Measurements from ENCODE around the gene TYRP1.
"Not testable (repeated sequence)": the region's sequence is repeated elsewhere in the genome, so short reads cannot be mapped to it uniquely, and the experiment has no call there.

The TYRP1 gene, protein sequence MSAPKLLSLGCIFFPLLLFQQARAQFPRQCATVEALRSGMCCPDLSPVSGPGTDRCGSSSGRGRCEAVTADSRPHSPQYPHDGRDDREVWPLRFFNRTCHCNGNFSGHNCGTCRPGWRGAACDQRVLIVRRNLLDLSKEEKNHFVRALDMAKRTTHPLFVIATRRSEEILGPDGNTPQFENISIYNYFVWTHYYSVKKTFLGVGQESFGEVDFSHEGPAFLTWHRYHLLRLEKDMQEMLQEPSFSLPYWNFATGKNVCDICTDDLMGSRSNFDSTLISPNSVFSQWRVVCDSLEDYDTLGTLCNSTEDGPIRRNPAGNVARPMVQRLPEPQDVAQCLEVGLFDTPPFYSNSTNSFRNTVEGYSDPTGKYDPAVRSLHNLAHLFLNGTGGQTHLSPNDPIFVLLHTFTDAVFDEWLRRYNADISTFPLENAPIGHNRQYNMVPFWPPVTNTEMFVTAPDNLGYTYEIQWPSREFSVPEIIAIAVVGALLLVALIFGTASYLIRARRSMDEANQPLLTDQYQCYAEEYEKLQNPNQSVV

DNA sequence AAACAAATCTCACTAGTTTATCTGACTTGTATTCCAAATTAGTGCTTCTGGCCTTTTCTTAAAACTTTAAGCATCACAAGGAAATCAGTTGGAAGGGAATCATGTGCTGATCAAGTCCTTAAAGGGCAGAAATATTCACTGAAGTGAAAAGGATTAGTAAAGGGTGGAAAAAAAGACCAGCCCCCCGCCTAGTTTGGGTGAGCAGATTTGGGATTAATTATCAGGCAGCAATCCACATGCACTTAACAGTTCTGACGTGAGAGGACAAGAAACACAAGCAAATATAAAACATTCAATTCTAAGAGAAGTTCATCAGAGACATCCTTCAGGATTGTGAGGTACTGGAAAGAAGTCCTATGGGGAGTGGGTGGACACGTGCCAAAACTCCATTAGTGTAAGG, at the start of gene TYRP1:
TYRP1 (plus strand) TSS at position 245 of the 400 bp plus-strand sequence. CDS start 612 bp downstream, outside the sequence.
- no peak for FAIRE-seq

DNA sequence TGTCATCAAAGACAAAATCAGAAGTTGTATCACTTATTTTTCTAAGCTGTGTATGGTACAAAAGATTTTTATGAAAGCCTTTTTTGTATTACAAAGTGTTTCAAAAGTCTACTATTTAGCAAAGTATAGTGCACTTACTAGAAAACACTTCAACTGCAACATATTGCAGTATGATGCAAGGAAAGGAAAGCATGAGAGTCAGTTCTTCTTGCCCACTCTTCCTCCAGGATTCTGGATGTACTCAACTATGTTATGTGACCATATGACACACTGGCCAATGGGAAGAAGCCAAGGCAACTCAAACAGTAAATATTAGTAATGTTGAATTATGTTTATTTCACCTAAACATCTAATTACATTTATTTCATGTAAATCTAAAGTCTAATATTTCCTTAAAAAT, 49.5 kb upstream of the TYRP1 start:
- FAIRE-seq = no peak

GRCh38 chr9:12648925-12649324, 44.3 kb upstream of the TYRP1 start:
- no peak for FAIRE-seq

DNA sequence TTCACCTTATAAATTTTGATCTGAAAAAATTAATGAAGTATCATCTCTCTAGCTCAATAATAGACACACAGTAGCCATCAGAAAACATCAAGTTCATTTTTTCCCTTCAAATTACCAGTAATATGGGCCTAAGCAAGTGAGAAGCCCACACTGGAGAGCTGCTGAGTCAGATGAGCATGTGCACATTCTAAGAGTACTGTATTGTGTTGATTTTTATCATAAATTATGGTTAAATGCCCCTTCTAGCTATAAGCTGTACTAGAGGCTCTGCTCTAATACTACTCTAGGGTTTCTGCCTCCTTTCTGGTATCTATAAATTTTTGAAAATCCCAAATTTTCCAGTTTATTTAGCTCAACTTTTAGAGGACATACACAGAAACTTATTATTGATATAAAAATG, 42.1 kb upstream of the TYRP1 start:
- no peak for FAIRE-seq

GRCh38 chr9:12652973-12653372, 40.2 kb upstream of the TYRP1 start:
- no peak for FAIRE-seq

DNA sequence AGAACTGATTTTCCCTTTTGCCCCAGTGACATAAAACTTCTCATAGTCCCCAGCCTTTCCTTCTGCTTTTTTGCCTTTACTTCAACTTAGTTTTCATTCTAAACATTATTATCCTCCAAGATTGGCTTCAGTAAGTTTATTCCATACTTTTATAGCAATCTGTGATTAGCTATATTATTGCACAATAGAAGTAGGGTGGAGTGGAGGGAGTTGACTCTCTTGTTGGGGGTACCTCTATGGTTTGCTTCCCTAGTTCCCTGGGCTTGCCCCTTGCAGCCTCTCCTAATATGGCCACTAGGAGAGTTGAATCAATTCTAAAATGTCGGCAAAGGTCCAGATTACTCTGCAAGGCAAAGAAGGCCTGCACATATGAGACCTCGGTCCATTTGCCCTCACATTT, 36.4 kb upstream of the TYRP1 start:
- FAIRE-seq = no peak

DNA sequence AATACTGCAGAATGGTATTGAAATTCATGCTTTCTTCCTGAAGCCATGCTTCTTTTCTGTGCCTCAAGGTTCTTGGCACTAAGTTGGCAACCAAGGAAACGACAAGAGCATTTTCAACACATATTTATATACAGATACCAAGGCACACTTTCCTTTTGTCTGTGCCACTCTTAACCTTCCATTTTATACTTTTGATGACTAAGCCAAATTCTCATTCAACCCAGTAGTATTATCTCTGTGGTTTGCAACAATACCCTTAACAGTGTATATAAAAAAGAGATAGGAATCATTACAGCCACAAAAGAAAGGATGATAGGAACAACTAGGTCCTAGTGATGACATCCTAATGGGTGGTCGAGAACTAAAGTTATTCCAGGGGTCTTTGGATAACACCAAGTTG, 36.0 kb upstream of the TYRP1 start:
- no peak for FAIRE-seq

GRCh38 chr9:12657998-12658397, 35.2 kb upstream of the TYRP1 start:
- no peak for FAIRE-seq

GRCh38 chr9:12658531-12659209, 34.5 kb upstream of the TYRP1 start:
- no peak for FAIRE-seq

- FAIRE-seq = no peak
Measured at GRCh38 chr9:12659220-12659619, 34.0 kb upstream of the TYRP1 start.

- FAIRE-seq = no peak
Measured at GRCh38 chr9:12666813-12667212, 26.4 kb upstream of the TYRP1 start.

DNA sequence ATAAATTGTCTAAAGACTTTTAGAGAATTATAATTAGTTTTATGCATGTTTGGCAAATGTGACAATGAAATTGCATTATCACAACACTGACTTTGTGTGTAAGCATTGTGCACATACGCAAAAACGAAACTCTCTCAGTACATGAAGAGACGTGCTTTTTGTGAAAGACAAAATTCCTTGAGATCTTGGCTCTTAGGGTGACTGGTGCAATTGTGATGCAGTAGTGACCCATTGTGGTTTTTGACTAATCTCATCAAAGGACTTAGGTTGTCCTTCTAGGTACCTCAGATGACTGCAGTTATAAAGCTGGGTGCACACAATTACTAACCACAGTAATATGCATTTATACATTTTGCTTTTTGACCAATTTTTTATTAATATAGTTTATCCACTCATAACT, 25.3 kb upstream of the TYRP1 start:
- FAIRE-seq = no peak

GRCh38 chr9:12670006-12670405, 23.2 kb upstream of the TYRP1 start:
- no peak for FAIRE-seq

DNA sequence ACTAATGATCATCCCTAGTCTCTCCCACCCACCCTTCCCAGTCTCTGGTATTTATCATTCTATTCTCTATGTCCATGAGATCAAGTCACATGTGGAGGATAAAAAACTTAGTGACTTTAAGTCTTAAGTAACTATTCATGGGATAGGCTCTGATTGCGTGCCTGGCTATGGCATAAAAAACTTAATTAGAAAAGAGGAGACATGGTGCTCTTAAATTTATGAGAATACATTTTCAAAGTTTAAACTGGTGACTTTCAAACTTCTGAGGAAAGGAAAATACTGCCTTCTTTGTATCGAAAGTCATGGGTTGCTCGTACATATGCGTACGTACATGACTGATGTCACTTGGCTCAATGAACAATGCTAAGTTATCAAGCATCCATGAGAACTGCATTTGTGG, 18.2 kb upstream of the TYRP1 start:
- FAIRE-seq = no peak

DNA sequence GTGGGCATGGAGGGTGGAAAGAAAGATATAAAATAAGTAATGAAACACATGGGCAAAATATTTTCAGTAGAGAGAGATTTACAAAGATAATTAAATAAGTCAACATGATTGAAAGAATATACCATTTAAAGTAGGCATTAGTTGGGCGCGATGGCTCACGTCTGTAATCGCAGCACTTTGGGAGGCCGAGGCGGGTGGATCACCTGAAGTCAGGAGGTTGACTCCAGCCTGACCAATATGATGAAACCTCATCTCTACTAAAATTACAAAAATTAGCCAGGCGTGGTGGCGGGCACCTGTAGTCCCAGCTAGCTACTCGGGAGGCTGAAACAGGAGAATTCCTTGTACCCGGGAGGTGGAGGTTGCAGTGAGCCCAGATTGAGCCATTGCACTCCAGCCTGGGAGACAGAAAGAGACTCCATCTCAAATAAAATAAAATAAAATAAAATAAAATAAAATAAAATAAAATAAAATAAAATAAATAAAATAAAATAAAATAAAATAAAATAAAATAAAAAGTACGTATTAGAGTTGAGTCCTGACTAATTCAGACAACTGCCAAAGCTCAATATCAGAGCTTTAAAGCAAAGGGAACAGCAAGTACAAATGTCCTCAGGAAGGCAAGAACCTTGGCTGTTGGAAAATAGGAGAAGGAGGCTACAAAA, 15.6 kb upstream of the TYRP1 start:
- not testable (repeated sequence) for FAIRE-seq

DNA sequence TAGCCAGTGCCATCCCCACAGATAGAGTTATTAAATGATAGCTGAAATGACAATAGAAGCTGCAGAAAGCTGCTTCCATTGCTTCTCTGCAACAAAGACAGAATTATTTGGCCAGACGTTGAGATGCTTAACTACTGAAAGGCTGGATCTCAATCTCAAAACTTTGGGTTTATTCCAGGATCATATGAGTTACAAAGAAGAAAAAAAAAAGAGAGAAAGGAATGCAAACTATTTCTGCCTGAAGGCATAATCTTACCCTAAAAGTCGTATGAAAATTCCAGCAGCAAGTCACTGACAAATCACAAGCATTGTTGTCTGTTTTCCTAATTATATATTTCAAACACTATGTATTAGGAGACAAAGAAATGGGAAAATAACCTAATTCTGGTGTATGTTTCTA, 12.8 kb upstream of the TYRP1 start:
- no peak for FAIRE-seq

DNA sequence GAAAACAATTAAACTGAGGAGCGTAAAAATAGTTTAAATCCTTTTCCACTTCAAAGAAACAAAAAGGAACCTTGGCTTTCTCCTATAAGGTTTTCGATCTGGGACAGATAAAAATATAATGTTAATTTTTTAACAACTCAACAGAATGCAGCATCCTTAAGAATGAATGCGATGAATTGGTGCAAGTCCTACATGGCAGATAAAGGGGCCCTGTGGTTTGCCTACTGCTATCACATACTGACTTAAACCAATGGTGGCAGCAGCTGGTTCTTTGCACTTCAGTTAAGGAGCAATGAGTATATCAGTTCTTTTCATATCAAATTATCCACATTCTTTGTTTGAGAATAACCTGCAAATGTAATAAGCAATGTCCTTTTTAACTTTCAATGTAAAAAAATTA, 12.4 kb upstream of the TYRP1 start:
- no peak for FAIRE-seq

DNA sequence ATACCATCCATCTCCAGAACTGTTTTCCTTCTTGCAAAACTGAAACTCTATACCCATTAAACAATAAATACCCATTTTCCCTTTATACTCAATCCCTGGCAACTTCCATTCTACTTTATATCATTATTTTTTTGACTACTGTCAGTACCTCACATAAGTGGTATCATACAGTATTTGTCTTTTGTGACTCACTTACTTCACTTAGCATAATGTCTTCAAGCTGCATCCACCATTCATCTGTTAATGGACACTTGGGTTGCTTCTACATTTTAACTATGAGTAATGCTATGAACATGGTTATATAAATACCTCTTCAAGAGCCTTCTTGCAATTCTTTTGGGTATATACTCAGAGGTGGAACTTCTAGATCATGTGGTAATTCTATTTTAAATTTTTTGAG, 11.6 kb upstream of the TYRP1 start:
- FAIRE-seq = no peak

DNA sequence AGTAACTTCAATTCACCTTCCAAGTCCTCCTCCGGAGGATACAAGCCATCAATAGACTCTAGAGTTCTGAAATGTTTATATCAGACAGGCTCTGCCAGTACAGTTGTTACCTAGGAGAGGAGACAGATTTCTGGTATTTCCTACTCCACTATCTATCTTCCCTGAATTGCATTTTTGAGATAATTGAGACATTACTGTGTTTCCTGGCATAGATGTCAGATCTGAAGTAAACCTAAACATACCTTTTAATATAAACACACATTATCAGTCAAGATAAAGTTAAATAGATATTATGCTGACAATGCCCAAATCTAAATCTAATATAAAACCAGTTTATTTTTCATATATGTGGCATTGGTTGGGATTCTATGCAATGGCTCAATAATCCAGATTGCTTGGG, 8.2 kb upstream of the TYRP1 start:
- no peak for FAIRE-seq

DNA sequence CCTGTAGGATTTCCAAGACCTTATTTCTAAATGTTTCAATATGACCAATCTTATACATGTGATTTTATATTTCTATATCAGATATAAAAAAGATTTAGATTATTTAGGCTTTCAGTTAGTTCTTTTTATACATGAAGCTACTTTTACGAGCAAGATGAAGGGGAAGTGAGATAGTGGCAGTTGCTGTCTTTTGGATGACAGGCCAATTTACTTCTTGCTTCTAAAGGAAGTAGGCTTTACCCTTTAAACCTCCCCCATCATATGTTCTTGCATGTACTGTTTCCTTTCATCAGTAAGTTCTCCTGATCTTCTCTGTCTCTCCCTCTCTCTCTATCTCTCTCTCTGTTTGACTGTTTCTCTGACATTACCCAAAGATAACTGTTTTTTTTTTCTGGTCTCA, 4.0 kb upstream of the TYRP1 start:
- FAIRE-seq = no peak

GRCh38 chr9:12694013-12694412, 828 bp downstream of the TYRP1 start:
- no peak for FAIRE-seq

GRCh38 chr9:12695474-12695873, 2.3 kb downstream of the TYRP1 start:
- FAIRE-seq = no peak

- FAIRE-seq = no peak
Measured at GRCh38 chr9:12696931-12697622, 3.9 kb downstream of the TYRP1 start.
